Nephron (organoid): ENCODE measurements around the gene INPP5K.

ENCODE experiments used
- H3K27ac Mint-ChIP-seq, 3 experiments: 2 replicates each; pipeline ENCODE4 v1.8.0; 2020; ENCODE audit warnings: mixed read lengths in 3 of 3, mild to moderate bottlenecking in 2 of 3, moderate library complexity in 1 of 3
- H3K27me3 Mint-ChIP-seq: 2 replicates; pipeline ENCODE4 v1.8.0; 2021; ENCODE audit warnings: low read depth, mild to moderate bottlenecking, moderate library complexity, mixed read lengths
- H3K36me3 Mint-ChIP-seq: 2 replicates; pipeline ENCODE4 v1.8.0; 2020; ENCODE audit warnings: low read depth, mixed read lengths
- H3K4me1 Mint-ChIP-seq: 2 replicates; pipeline ENCODE4 v1.8.0; 2020; ENCODE audit warnings: mixed read lengths
- H3K4me3 Mint-ChIP-seq, 3 experiments: 2 replicates each; pipeline ENCODE4 v1.8.0; 2020; ENCODE audit warnings: mild to moderate bottlenecking in 3 of 3, mixed read lengths in 3 of 3, moderate library complexity in 2 of 3
- H3K9me3 Mint-ChIP-seq: 2 replicates; pipeline ENCODE4 v1.8.0; 2020; ENCODE audit warnings: mixed read lengths
- CTCF ChIP-seq, 3 experiments: fragments of 200-600 bp; sonication (generic); IDR thresholded peaks; one replicate each; pipeline ENCODE4 v1.5.0; 2021; ENCODE audit warnings: antibody characterized with exemption in 3 of 3; ENCODE audit not compliant: unreplicated experiment in 3 of 3

INPP5K gene

DNA sequence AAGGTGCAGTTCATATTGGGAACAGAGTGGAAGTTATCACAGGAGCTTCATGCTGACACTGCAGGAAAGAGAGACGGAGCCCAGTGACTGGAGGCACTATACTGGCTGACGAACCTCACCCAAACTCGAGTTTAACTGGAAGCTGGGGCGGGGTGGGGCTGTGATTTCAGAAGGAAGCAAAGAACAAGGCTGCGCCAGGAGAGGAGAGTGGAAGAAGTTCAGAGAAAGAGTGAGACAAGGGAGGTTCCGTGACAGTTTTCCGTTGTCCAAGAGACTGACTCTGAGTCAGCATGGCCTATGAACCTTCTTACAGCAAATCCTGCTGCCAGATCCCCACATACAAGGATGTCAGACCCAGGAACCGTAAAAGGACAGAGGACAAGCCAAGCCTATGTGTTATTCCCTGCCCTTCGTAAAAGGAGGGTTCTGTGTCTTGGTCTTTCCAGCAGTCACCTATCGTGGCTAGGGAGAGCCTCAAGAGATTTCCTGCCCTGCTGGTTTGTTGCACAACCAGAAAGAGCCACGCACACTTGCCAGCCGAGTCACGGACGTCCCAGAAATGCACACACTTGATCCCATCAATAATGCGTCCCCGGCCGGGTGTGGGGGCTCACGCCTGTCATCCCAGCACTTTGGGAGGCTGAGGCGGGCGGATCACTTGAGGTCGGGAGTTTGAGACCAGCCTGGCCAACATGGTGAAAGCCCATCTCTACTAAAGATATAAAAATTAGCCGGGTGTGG lies 41.1 kb upstream of the INPP5K start:
- Mint-ChIP-seq H3K27ac (peak overlapping the region in 2 of 3 experiments; percentile 63 to 87), H3K27me3 (no peaks in the 10 kb centered on the region), H3K4me1 (peaks cover 61% of the 10 kb centered on the region), H3K36me3 (peaks cover 33% of the 10 kb centered on the region), H3K9me3 (no peaks in the 10 kb centered on the region), H3K4me3 (peak overlapping the region; percentile 20 to 37 (median 21))
- TF ChIP-seq CTCF (IDR thresholded peaks at IDR 0.05; ENCODE audit: unreplicated experiment in 3 of 3), result no peak

- Mint-ChIP-seq H3K36me3 (peaks cover 47% of the 10 kb centered on the region), H3K9me3 (no peaks in the 10 kb centered on the region), H3K27ac (peak overlapping the region in 1 of 3 experiments; percentile 24), H3K4me1 (peaks cover 52% of the 10 kb centered on the region), H3K4me3 (no peak overlapping the region), H3K27me3 (no peaks in the 10 kb centered on the region)
- TF ChIP-seq CTCF (IDR thresholded peaks at IDR 0.05; ENCODE audit: unreplicated experiment in 3 of 3), result no peak
Observed at GRCh38 chr17:1555651-1556471, 39.4 kb upstream of the INPP5K start.

DNA sequence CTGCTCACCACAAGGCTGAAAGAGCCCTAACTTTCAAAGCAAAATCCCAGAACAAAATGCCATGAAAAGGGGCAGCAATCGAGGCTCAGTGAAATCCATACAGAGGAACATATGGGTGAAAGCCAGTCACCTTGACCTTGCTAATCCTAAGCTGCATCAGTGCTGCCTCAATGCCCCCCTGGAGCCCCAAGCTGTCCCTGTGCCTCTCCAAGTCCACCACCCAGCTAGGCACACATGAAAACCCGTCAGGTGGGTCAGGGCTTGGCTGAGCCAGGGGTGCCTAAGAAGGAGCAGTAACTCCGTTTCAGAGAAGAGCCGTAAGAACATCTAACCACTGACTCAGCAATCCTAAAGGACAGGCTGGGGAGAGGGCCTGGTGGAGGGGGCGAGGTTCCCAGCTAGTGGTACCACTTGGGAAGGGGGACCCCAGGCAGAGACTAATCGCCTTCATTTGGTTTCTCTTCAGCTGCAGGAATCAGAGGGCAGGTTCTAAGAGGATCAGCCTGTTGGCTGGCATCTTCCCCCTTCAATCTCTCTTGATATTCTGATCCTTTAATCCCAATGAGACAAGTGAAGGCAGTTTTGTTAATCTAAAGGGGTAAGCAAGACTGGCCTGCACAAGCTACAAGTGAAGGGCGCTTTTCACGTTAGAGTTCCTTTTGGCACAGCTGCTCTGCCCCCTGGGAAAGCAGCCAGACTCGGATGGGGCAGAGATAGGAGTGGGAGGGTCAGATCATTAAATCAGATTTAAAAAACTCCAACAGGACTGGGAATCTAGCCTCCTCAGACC lies 38.5 kb upstream of the INPP5K start:
- TF ChIP-seq CTCF (IDR thresholded peaks at IDR 0.05; ENCODE audit: unreplicated experiment in 3 of 3), result no peak
- Mint-ChIP-seq H3K4me1 (peaks cover 44% of the 10 kb centered on the region), H3K27me3 (no peaks in the 10 kb centered on the region), H3K9me3 (no peaks in the 10 kb centered on the region), H3K27ac (peak overlapping the region in 1 of 3 experiments; percentile 24), H3K36me3 (peaks cover 57% of the 10 kb centered on the region), H3K4me3 (peak overlapping the region in 1 of 3 experiments; percentile 8)

GRCh38 chr17:1553354-1554266 lies 37.2 kb upstream of the INPP5K start:
- Mint-ChIP-seq H3K4me1 (peaks cover 32% of the 10 kb centered on the region), H3K36me3 (peaks cover 66% of the 10 kb centered on the region), H3K27me3 (no peaks in the 10 kb centered on the region), H3K27ac (peak overlapping the region in 2 of 3 experiments; percentile 8 to 36), H3K9me3 (no peaks in the 10 kb centered on the region), H3K4me3 (no peak overlapping the region)
- no peak for TF ChIP-seq CTCF (IDR thresholded peaks at IDR 0.05; ENCODE audit: unreplicated experiment in 3 of 3)

DNA sequence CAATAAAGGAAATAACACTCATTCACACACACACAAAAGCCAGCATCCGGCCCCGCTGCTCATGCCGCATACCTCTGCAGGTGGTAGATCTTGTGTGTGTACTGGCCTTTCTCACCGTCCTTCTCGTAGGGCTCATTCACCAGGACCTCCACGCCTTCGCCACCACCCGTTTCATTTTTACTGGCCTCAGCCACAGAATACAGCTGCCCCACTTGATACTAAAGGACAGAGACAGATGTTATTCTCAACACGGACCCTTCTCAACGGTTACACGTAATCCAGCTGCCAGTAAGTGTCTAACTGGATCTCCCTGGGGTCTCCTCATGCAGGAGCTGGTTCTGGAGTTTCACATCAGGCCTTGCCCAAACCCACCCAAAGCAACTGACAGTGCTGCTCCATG lies 36.5 kb upstream of the INPP5K start:
- Mint-ChIP-seq H3K27me3 (no peaks in the 10 kb centered on the region), H3K27ac (peak overlapping the region in 1 of 3 experiments; percentile 8), H3K9me3 (no peaks in the 10 kb centered on the region), H3K4me3 (no peak overlapping the region), H3K4me1 (peaks cover 32% of the 10 kb centered on the region), H3K36me3 (peaks cover 72% of the 10 kb centered on the region)
- no peak for TF ChIP-seq CTCF (IDR thresholded peaks at IDR 0.05; ENCODE audit: unreplicated experiment in 3 of 3)
